Pancreas (tissue), 10 donors: Measurements from ENCODE around the gene STK25. TPM values are rescaled to one million over a fixed set of nuclear protein-coding genes. Genes with fewer than 3 reads are reported as not detected.

ENCODE experiments used
- ATAC-seq, 4 donors: fragments of 200-7000 bp; cut with Tn5 transposase; one replicate each; pipeline versions ENCODE4 v1.8.0 to v1.9.1; 2020; ENCODE audit warnings: mild to moderate bottlenecking in 4 of 4, moderate library complexity in 4 of 4
- DNase-seq, 6 donors: peaks; one replicate each; pipeline ENCODE4 v3.0.0-alpha.2; 2020
- FAIRE-seq: peaks from 2 replicates; lab custom pipeline; 2012; peaks lifted over from hg19 to GRCh38; lab: Jason Lieb, UNC
- H3K27ac ChIP-seq, 4 donors: fragments of 200-600 bp; sonication (generic); 1 replicate in 3 of 4; 2 replicates in 1 of 4; pipeline versions ENCODE4 v1.5.0 to v1.8.0; 2020
- H3K27me3 ChIP-seq, 4 donors: fragments of 200-600 bp; one replicate each; pipeline ENCODE4 v1.8.0; 2021
- H3K36me3 ChIP-seq, 3 donors: fragments of 200-600 bp; sonication (generic) in 1 of 3; one replicate each; pipeline versions ENCODE4 v1.5.0 to v1.8.0; 2020 to 2021
- H3K4me1 ChIP-seq, 3 donors: fragments of 200-600 bp; one replicate each; pipeline ENCODE4 v1.8.0; 2021
- H3K4me3 ChIP-seq, 4 donors: fragments of 200-600 bp; sonication (generic) in 2 of 4; one replicate each; pipeline versions ENCODE4 v1.5.0 to v1.8.0; 2020 to 2021
- H3K9me3 ChIP-seq, 4 donors: fragments of 200-600 bp; one replicate each; pipeline ENCODE4 v1.8.0; 2021
- WGBS, 2 donors: extraction: QIAGEN DNeasy Blood & Tissue Kit; methylation state at CpG; one replicate each; pipeline ENCODE4 v1.1.7; 2013; 5-methylcytosine and 5-hydroxymethylcytosine counted together
- intact Hi-C, 3 donors: fragments of 100-400 bp; cut with DNase I; formaldehyde crosslinking; loops; one replicate each; pipeline versions ENCODE4 v1.11.1 to v1.14.2; 2022
- polyA plus RNA-seq, 2 donors: library from polyadenylated mRNA; stranded (reverse); fragments of 200-250 nt; gene quantifications; one replicate each; pipeline ENCODE4 v1.2.3, GENCODE V29; 2013
- total RNA-seq, 6 donors: library from RNA; stranded (reverse); fragmentation: NEBNext Ultra II Directional in 4 of 6; extraction: Animal tissue kit (Norgen Biotek cat#: 25700) in 4 of 6; gene quantifications; one replicate each; pipeline versions ENCODE4 v1.2.1 to v1.2.4, GENCODE V29; 2021 to 2023
- TF ChIP-seq, protein P1 (sequence below), 4 donors: fragments of 200-600 bp; sonication (generic) in 3 of 4; IDR thresholded peaks; one replicate each; pipeline versions ENCODE4 v1.5.0 to v1.8.0; 2021; ENCODE audit warnings: antibody characterized with exemption in 4 of 4
- donor health status: healthy with polysubstance abuse.
- donor health status: DM: no; HTN: no; CAD: no; lungs with moderate emphysema.
- donor health status: DM: no; HTN: no; CAD: no.
- donor health status: control.
- donor health status: control.
- donor health status: Bipolar disorder and iron deficiency.
- donor health status: DM: yes; HTN: yes; CAD: no.
- donor health status: DM: no; HTN: no; CAD: no.
- donor health status: DM: no; HTN: no; CAD: no.
- donor health status: DM: yes; HTN: yes; CAD: no.

STK25 gene
- total and polyA plus RNA-seq, 8 donors = 60.6 to 282 (median 79.1) TPM

DNA sequence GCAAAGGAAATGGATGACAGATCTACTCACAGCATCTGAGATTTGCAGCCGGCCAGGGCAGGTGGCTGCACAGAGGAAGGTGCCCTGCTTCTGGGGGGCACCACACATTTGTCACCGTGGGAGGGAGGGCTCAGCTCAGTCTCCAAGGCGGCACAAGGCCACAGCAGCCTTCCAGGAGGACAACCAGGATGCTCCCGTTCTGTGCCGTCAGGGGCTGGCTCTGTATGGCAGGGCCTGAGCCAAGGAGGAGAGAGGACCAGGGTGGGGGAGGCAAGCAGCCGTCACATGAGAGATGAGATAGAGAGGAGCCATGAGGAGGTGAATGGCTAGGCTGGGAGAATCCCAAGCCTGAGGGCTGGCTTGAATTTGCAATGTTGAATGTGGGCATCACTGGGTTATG lies 45.6 kb upstream of the STK25 start:
- FAIRE-seq (no peak), DNase-seq (no peak), ATAC-seq (no peak)
- TF ChIP-seq, protein P1, sequence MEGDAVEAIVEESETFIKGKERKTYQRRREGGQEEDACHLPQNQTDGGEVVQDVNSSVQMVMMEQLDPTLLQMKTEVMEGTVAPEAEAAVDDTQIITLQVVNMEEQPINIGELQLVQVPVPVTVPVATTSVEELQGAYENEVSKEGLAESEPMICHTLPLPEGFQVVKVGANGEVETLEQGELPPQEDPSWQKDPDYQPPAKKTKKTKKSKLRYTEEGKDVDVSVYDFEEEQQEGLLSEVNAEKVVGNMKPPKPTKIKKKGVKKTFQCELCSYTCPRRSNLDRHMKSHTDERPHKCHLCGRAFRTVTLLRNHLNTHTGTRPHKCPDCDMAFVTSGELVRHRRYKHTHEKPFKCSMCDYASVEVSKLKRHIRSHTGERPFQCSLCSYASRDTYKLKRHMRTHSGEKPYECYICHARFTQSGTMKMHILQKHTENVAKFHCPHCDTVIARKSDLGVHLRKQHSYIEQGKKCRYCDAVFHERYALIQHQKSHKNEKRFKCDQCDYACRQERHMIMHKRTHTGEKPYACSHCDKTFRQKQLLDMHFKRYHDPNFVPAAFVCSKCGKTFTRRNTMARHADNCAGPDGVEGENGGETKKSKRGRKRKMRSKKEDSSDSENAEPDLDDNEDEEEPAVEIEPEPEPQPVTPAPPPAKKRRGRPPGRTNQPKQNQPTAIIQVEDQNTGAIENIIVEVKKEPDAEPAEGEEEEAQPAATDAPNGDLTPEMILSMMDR (IDR thresholded peaks at IDR 0.05) = no peak
- Histone ChIP-seq H3K4me3 (no peak overlapping the region), H3K4me1 (peaks cover 0 to 3% (median 0%) of the 10 kb centered on the region in 3 donors), H3K27ac (no peak overlapping the region), H3K27me3 (no peaks in the 10 kb centered on the region), H3K36me3 (no peaks in the 10 kb centered on the region), H3K9me3 (no peaks in the 10 kb centered on the region)
- intact Hi-C loops = no loop called here
- 62 to 69% methylated on average over 6 of the region's 6 CpGs for WGBS, 2 donors

DNA sequence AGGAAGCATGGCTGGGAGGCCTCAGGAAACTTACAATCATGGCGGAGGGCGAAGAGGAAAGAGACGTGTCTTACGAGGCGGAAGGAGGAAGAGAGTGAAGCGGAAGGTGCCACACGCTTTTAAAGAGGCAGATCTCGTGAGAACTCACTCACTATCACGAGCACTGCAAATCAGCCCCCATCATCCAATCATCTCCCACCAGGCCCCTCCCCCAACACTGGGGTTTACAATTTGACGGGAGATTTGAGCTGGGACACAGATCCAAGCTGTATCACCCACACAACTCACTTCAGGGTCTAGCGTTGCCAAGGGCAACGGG lies 45.1 kb upstream of the STK25 start:
- H3K36me3 ChIP-seq = no peaks in the 10 kb centered on the region
- intact Hi-C loops = no loop called here
- peaks cover 0 to 3% (median 0%) of the 10 kb centered on the region in 3 donors for H3K4me1 ChIP-seq
- no peak overlapping the region for H3K4me3 ChIP-seq
- 82 to 86% methylated on average over 12 of the region's 12 CpGs for WGBS, 2 donors
- no peak overlapping the region for H3K27ac ChIP-seq
- ATAC-seq (no peak), FAIRE-seq (no peak), DNase-seq (no peak)
- TF ChIP-seq, protein P1 (IDR thresholded peaks at IDR 0.05) = no peak
- no peaks in the 10 kb centered on the region for H3K9me3 ChIP-seq
- no peaks in the 10 kb centered on the region for H3K27me3 ChIP-seq

DNA sequence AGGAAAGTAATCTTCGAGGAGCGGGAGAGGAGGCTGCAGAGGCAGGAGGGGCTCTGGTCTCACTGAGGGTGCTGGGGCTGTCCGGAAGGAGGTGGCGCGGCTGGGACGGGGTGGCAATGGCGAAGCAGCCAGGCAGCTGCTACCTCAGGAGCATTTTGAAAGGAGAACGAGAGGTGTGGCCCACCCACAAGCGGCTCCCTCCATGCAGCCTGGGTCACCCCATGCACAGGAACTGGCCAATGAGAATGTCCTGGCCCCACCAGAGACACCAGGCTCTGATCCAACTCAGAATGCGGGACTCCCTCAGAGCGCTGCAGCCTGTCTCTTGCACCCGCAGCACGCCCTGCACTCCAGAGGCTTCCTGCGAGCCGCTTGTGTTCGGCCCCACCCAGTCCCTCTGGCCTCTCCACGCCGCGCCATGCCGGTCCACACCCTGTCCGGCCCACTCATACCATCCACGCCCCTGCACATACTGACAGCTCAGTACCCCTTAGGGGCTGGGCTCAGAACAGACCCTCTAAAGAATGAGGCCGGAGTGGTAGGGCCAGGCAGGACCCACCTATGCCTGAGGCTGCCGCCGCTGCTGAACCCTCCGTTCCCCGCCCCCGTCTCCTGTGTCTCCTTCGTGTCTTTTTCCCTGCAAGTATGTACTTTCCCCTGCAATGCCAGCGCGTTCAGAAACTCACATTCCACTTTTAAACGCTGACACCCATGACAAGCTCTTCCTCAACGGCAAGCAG lies 43.8 kb upstream of the STK25 start:
- DNase-seq (no peak), ATAC-seq (no peak), FAIRE-seq (no peak)
- Histone ChIP-seq H3K9me3 (no peaks in the 10 kb centered on the region), H3K27ac (no peak overlapping the region), H3K36me3 (no peaks in the 10 kb centered on the region), H3K4me1 (no peaks in the 10 kb centered on the region), H3K4me3 (no peak overlapping the region), H3K27me3 (no peaks in the 10 kb centered on the region)
- 79 to 84% methylated on average over 32 to 33 of the region's 33 CpGs for WGBS, 2 donors
- TF ChIP-seq, protein P1 (IDR thresholded peaks at IDR 0.05) = no peak
- intact Hi-C loops = no loop called here

DNA sequence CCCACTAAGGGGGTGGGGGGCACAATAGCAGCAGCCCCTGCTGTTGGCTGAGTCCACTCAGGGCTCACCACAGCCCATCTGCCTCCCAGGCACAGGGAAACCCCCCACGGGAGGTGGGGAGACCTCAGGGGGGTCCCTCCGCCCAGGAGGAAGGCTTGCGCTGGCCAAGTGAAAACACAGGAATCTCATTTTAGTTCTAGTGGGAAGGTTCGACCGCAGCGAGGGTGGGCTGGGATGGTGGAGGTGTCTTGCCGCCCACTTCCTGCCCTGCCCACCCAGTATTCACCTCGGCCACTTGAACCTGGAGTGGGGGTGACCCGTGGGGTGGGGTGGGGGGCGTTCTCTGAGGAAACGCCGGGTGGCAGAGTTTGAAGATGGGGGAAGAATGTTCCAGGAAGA lies 43.2 kb upstream of the STK25 start:
- Histone ChIP-seq H3K27ac (no peak overlapping the region), H3K4me1 (no peaks in the 10 kb centered on the region), H3K4me3 (no peak overlapping the region), H3K27me3 (no peaks in the 10 kb centered on the region), H3K9me3 (no peaks in the 10 kb centered on the region), H3K36me3 (no peaks in the 10 kb centered on the region)
- WGBS, 2 donors = 69 to 77% methylated on average over 12 of the region's 12 CpGs
- intact Hi-C loops = no loop called here
- no peak for FAIRE-seq
- DNase-seq = no peak
- TF ChIP-seq, protein P1 (IDR thresholded peaks at IDR 0.05) = no peak
- ATAC-seq = no peak
